HEK293 (cell line): ENCODE results near the gene VARS1.

Experiments
- ELK4 ChIP-seq: IDR thresholded peaks from 2 replicates; pipeline ENCODE4 v1.6.1; 2011; ENCODE audit warnings: mild to moderate bottlenecking, low read depth, low read length, borderline replicate concordance
- FEZF1 ChIP-seq: fragments of 450-650 bp; formaldehyde crosslinking; IDR thresholded peaks from 2 replicates; pipeline ENCODE4 v1.5.1; 2016; ENCODE audit warnings: missing biosample characterization, missing genetic modification characterization
- GLIS2 ChIP-seq: fragments of 450-650 bp; formaldehyde crosslinking; IDR thresholded peaks from 2 replicates; pipeline ENCODE4 v1.5.1; 2016; ENCODE audit warnings: missing biosample characterization, missing genetic modification characterization
- HOXA7 ChIP-seq: sonication (generic); formaldehyde crosslinking; IDR thresholded peaks from 2 replicates; pipeline ENCODE4 v1.8.1; 2022; ENCODE audit warnings: missing genetic modification reagents, borderline replicate concordance
- HOXC10 ChIP-seq: sonication (generic); formaldehyde crosslinking; IDR thresholded peaks from 2 replicates; pipeline ENCODE4 v1.8.1; 2023; ENCODE audit warnings: mild to moderate bottlenecking, missing genetic modification reagents
- KLF1 ChIP-seq: fragments of 450-650 bp; formaldehyde crosslinking; IDR thresholded peaks from 2 replicates; pipeline ENCODE4 v1.5.1; 2016; ENCODE audit warnings: missing biosample characterization, missing genetic modification characterization
- KLF9 ChIP-seq: fragments of 450-650 bp; formaldehyde crosslinking; IDR thresholded peaks from 2 replicates; pipeline ENCODE4 v1.5.1; 2016; ENCODE audit warnings: missing biosample characterization, missing genetic modification characterization, low read depth
- SP2 ChIP-seq: fragments of 450-650 bp; formaldehyde crosslinking; IDR thresholded peaks from 2 replicates; pipeline ENCODE4 v1.5.1; 2016; ENCODE audit warnings: missing biosample characterization, missing genetic modification characterization
- SP3 ChIP-seq: fragments of 450-650 bp; formaldehyde crosslinking; IDR thresholded peaks from 2 replicates; pipeline ENCODE4 v1.5.1; 2016; ENCODE audit warnings: missing biosample characterization, missing genetic modification characterization
- TRIM28 ChIP-seq: IDR thresholded peaks from 2 replicates; pipeline ENCODE4 v1.6.1; 2011; ENCODE audit warnings: low read length, control low read depth, borderline replicate concordance
- YY2 ChIP-seq: fragments of 450-650 bp; formaldehyde crosslinking; IDR thresholded peaks from 2 replicates; pipeline ENCODE4 v1.5.1; 2016; ENCODE audit warnings: missing biosample characterization, missing genetic modification characterization
- ZEB2 ChIP-seq: fragments of 450-650 bp; formaldehyde crosslinking; IDR thresholded peaks from 2 replicates; pipeline ENCODE4 v1.5.1; 2016; ENCODE audit warnings: missing biosample characterization, missing genetic modification characterization
- ZNF132 ChIP-seq: fragments of 450-650 bp; formaldehyde crosslinking; IDR thresholded peaks from 2 replicates; pipeline ENCODE4 v1.5.1; 2017; ENCODE audit warnings: missing biosample characterization, missing genetic modification characterization, borderline replicate concordance
- ZNF133 ChIP-seq: fragments of 450-650 bp; formaldehyde crosslinking; IDR thresholded peaks from 2 replicates; pipeline ENCODE4 v1.5.1; 2016; ENCODE audit warnings: missing biosample characterization, missing genetic modification characterization
- ZNF169 ChIP-seq: fragments of 450-650 bp; formaldehyde crosslinking; IDR thresholded peaks from 2 replicates; pipeline ENCODE4 v1.5.1; 2016; ENCODE audit warnings: missing biosample characterization, missing genetic modification characterization
- ZNF274 ChIP-seq, 2 experiments: fragments of 200-500 bp in 1 of 2; fragments of 450-650 bp in 1 of 2; sonication (Bioruptor generic) in 1 of 2; formaldehyde crosslinking in 1 of 2; IDR thresholded peaks; 2 replicates each; pipeline versions ENCODE4 v1.5.1 to v1.6.1; 2014 to 2016; ENCODE audit warnings: borderline replicate concordance in 1 of 2, inconsistent platforms in 1 of 2, low read length in 1 of 2, missing biosample characterization in 1 of 2, missing genetic modification characterization in 1 of 2
- ZNF311 ChIP-seq: fragments of 450-650 bp; formaldehyde crosslinking; IDR thresholded peaks from 2 replicates; pipeline ENCODE4 v1.5.1; 2017; ENCODE audit warnings: missing biosample characterization, missing genetic modification characterization, borderline replicate concordance
- ZNF341 ChIP-seq: fragments of 450-650 bp; formaldehyde crosslinking; IDR thresholded peaks from 2 replicates; pipeline ENCODE4; 2016; ENCODE audit warnings: low read depth, missing biosample characterization, missing genetic modification characterization
- ZNF354C ChIP-seq: fragments of 450-650 bp; formaldehyde crosslinking; IDR thresholded peaks from 2 replicates; pipeline ENCODE4 v1.5.1; 2016; ENCODE audit warnings: missing biosample characterization, missing genetic modification characterization, low read depth, borderline replicate concordance
- ZNF391 ChIP-seq: fragments of 450-650 bp; formaldehyde crosslinking; IDR thresholded peaks from 2 replicates; pipeline ENCODE4 v1.5.1; 2016; ENCODE audit warnings: low read depth, missing biosample characterization, missing genetic modification characterization, borderline replicate concordance
- ZNF433 ChIP-seq: fragments of 450-650 bp; formaldehyde crosslinking; IDR thresholded peaks from 2 replicates; pipeline ENCODE4 v1.5.1; 2016; ENCODE audit warnings: missing biosample characterization, missing genetic modification characterization, low read depth
- ZNF501 ChIP-seq: fragments of 450-650 bp; formaldehyde crosslinking; IDR thresholded peaks from 2 replicates; pipeline ENCODE4 v1.5.1; 2016; ENCODE audit warnings: missing biosample characterization, missing genetic modification characterization
- ZNF529 ChIP-seq: fragments of 450-650 bp; formaldehyde crosslinking; IDR thresholded peaks from 2 replicates; pipeline ENCODE4 v1.5.1; 2017; ENCODE audit warnings: missing genetic modification characterization, missing biosample characterization; ENCODE audit not compliant: insufficient replicate concordance
- ZNF548 ChIP-seq: fragments of 450-650 bp; formaldehyde crosslinking; IDR thresholded peaks from 2 replicates; pipeline ENCODE4 v1.5.1; 2016; ENCODE audit warnings: missing biosample characterization, missing genetic modification characterization
- ZNF555 ChIP-seq: fragments of 450-650 bp; formaldehyde crosslinking; conservative IDR thresholded peaks from 2 replicates; pipeline ENCODE4 v1.5.1; 2017; ENCODE audit warnings: missing biosample characterization, mild to moderate bottlenecking, missing genetic modification characterization, inconsistent platforms
- ZNF596 ChIP-seq: fragments of 450-650 bp; IDR thresholded peaks from 2 replicates; pipeline ENCODE4 v1.5.0; 2018; ENCODE audit warnings: missing biosample characterization, mild to moderate bottlenecking, missing genetic modification characterization, moderate library complexity
- ZNF624 ChIP-seq: fragments of 450-650 bp; formaldehyde crosslinking; IDR thresholded peaks from 2 replicates; pipeline ENCODE4 v1.5.1; 2017; ENCODE audit warnings: missing biosample characterization, missing genetic modification characterization
- ZNF654 ChIP-seq: fragments of 450-650 bp; formaldehyde crosslinking; IDR thresholded peaks from 2 replicates; pipeline ENCODE4 v1.5.1; 2016; ENCODE audit warnings: low read depth, missing biosample characterization, missing genetic modification characterization
- ZNF777 ChIP-seq: fragments of 450-650 bp; formaldehyde crosslinking; IDR thresholded peaks from 2 replicates; pipeline ENCODE4 v1.5.1; 2017; ENCODE audit warnings: missing biosample characterization, missing genetic modification characterization, borderline replicate concordance
- ZNF791 ChIP-seq: fragments of 450-650 bp; formaldehyde crosslinking; IDR thresholded peaks from 2 replicates; pipeline ENCODE4 v1.5.1; 2016; ENCODE audit warnings: missing biosample characterization, missing genetic modification characterization
- TF ChIP-seq, protein P1 (sequence below): fragments of 450-650 bp; formaldehyde crosslinking; IDR thresholded peaks from 2 replicates; pipeline ENCODE4 v1.5.1; 2016; ENCODE audit warnings: missing biosample characterization, missing genetic modification characterization, borderline replicate concordance
- TF ChIP-seq, protein P2 (sequence below): fragments of 450-650 bp; formaldehyde crosslinking; conservative IDR thresholded peaks from 2 replicates; pipeline ENCODE4 v1.5.1; 2016; ENCODE audit warnings: low read depth, missing biosample characterization, missing genetic modification characterization

The VARS1 gene

GRCh38 chr6:31826793-31827285, 31.3 kb upstream of the VARS1 start (continued):
- TF ChIP-seq ZNF501, result peak; percentile 65
- TF ChIP-seq FEZF1 (tag by site-specific recombination), result no peak
- TF ChIP-seq GLIS2, result 0 out of 2 replicates have a peak, but pooled peaks have one; percentile 9
- TF ChIP-seq SP2, result no peak
- TF ChIP-seq KLF9, result 0 out of 2 replicates have a peak, but pooled peaks have one; percentile 5
- no peak for TF ChIP-seq ZNF433 (tag by site-specific recombination)
- no peak for TF ChIP-seq ZNF548 (tag by site-specific recombination)
- no peak for TF ChIP-seq ELK4
- TF ChIP-seq ZNF596, result no peak
- TF ChIP-seq ZNF274 (IDR thresholded peaks at IDR 0.05; ENCODE audit: low read length), result no peak
- no peak for TF ChIP-seq ZNF274 (tag by site-specific recombination; IDR thresholded peaks at IDR 0.05; ENCODE audit: borderline replicate concordance)
- TF ChIP-seq ZNF791, result no peak
- peak; percentile 41; the same call in 1 of the 2 replicates for TF ChIP-seq ZNF391 (tag by site-specific recombination)
- TF ChIP-seq SP3 (tag by site-specific recombination), result peak; percentile 66
- TF ChIP-seq ZNF624 (tag by site-specific recombination), result no peak
- no peak for TF ChIP-seq ZNF777 (tag by site-specific recombination)
- TF ChIP-seq, protein P1, sequence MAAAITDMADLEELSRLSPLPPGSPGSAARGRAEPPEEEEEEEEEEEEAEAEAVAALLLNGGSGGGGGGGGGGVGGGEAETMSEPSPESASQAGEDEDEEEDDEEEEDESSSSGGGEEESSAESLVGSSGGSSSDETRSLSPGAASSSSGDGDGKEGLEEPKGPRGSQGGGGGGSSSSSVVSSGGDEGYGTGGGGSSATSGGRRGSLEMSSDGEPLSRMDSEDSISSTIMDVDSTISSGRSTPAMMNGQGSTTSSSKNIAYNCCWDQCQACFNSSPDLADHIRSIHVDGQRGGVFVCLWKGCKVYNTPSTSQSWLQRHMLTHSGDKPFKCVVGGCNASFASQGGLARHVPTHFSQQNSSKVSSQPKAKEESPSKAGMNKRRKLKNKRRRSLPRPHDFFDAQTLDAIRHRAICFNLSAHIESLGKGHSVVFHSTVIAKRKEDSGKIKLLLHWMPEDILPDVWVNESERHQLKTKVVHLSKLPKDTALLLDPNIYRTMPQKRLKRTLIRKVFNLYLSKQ (tag by site-specific recombination), result no peak
- no peak for TF ChIP-seq HOXC10 (CRISPR knock-in tag)
- peak; percentile 87 for TF ChIP-seq KLF1 (tag by site-specific recombination)
- TF ChIP-seq ZNF341, result no peak
- TF ChIP-seq ZNF311, result no peak
- peak; percentile 62; the same call in 1 of the 2 replicates for TF ChIP-seq ZEB2
- TF ChIP-seq, protein P2, sequence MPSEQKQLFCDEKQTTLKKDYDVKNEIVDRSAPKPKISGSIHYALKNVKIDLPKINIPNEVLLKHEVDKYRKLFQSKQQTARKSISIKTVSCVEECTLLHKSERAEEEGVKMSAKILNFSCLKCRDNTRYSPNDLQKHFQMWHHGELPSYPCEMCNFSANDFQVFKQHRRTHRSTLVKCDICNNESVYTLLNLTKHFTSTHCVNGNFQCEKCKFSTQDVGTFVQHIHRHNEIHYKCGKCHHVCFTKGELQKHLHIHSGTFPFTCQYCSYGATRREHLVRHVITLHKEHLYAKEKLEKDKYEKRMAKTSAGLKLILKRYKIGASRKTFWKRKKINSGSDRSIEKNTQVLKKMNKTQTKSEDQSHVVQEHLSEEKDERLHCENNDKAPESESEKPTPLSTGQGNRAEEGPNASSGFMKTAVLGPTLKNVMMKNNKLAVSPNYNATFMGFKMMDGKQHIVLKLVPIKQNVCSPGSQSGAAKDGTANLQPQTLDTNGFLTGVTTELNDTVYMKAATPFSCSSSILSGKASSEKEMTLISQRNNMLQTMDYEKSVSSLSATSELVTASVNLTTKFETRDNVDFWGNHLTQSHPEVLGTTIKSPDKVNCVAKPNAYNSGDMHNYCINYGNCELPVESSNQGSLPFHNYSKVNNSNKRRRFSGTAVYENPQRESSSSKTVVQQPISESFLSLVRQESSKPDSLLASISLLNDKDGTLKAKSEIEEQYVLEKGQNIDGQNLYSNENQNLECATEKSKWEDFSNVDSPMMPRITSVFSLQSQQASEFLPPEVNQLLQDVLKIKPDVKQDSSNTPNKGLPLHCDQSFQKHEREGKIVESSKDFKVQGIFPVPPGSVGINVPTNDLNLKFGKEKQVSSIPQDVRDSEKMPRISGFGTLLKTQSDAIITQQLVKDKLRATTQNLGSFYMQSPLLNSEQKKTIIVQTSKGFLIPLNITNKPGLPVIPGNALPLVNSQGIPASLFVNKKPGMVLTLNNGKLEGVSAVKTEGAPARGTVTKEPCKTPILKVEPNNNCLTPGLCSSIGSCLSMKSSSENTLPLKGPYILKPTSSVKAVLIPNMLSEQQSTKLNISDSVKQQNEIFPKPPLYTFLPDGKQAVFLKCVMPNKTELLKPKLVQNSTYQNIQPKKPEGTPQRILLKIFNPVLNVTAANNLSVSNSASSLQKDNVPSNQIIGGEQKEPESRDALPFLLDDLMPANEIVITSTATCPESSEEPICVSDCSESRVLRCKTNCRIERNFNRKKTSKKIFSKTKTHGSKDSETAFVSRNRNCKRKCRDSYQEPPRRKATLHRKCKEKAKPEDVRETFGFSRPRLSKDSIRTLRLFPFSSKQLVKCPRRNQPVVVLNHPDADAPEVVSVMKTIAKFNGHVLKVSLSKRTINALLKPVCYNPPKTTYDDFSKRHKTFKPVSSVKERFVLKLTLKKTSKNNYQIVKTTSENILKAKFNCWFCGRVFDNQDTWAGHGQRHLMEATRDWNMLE (tag by site-specific recombination), result peak; percentile 50; the same call in 1 of the 2 replicates
- TF ChIP-seq ZNF354C (tag by site-specific recombination), result no peak
- no peak for TF ChIP-seq ZNF169 (tag by site-specific recombination)
- TF ChIP-seq ZNF654, result peak; percentile 3; the same call in 1 of the 2 replicates
- no peak for TF ChIP-seq TRIM28
- no peak for TF ChIP-seq ZNF529
- no peak for TF ChIP-seq ZNF133 (tag by site-specific recombination)
- TF ChIP-seq ZNF132 (tag by site-specific recombination), result no peak
- peak; percentile 45; the same call in 1 of the 2 replicates for TF ChIP-seq YY2 (tag by site-specific recombination)
- no peak for TF ChIP-seq ZNF555 (tag by site-specific recombination)
- TF ChIP-seq HOXA7 (CRISPR knock-in tag), result no peak
